ENCODE measurements around the gene FXYD7. TPM values are rescaled to one million over a fixed set of nuclear protein-coding genes. Genes with fewer than 3 reads are reported as not detected.
A peak's percentile ranks its signal among the peaks of the same experiment; 100 is the strongest.
"Not testable (repeated sequence)": the region's sequence is repeated elsewhere in the genome, so short reads cannot be mapped to it uniquely, and the experiment has no call there.

FXYD7 gene
- total RNA-seq, 2 experiments from 2014 or later: 0.77 to 0.93 TPM

DNA sequence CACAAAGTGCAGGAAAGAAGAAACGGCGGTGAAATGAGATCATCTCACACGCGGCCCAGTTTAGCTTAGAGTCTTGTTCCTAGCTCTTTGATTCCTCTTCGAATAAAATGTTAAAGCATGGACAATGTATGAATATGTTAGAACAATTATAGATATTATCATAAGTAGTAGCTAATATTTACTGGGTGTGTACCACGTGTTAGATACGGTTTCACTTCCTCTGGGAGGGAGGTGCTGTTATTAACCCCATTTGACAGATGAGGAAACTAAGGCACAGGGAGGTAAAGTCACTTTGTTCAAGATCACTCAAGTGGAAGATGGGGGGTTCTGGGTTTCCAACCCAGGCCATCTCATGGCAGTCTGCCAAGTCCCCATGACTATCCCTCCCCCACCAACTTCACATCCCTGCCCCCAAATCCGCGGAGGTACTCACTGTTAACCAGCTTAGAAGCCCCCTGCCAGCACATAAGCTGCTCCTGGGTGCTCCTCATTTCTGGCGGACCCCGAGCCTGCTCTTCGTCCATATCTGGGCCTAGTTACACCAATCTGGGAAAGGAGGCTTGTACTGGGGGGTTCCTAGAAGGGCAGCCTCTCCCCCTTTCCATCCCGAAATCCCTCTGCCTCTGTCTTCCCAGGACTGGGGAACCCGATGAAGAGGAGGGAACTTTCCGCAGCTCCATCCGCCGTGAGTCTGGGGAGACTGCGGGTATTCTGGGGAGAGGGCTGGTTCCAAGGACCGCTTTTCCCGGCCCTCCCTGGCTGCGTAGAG, 1.0 kb upstream of the FXYD7 start:
- intact Hi-C loops (cut with micrococcal nuclease): loop anchor here (5.0 kb wide), 2 partner anchors 100 to 125 kb away; partner anchors contain the start of genes HPN and USF2
- Mint-ChIP-seq H3K27me3 (no peaks in the 10 kb centered on the region), H3K36me3 (no peaks in the 10 kb centered on the region), H3K4me1 (ENCODE audit: low read depth) (peaks cover 30% of the 10 kb centered on the region), H3K4me3 (peak overlapping the region; percentile 71), H3K27ac (no peak overlapping the region), H3K9me3 (no peaks in the 10 kb centered on the region)
- CTCF ChIA-PET: interaction anchor here (0.6 to 6.3 kb wide), 35 partner anchors 8 to 407 kb away, joined by 3 to 81 read pairs (median 4); partner anchors contain the start of genes FXYD5 and USF2
- no peak for DNase-seq
- POLR2A ChIA-PET: interaction anchor here (0.6 to 2.5 kb wide), 5 partner anchors 12 to 126 kb away, joined by 3 to 20 read pairs (median 3); partner anchors contain the start of gene FXYD5

GRCh38 chr19:35142606-35143230, 337 bp upstream of the FXYD7 start:
- CTCF ChIA-PET: interaction anchor here (0.6 to 6.3 kb wide), 24 partner anchors 7 to 353 kb away, joined by 3 to 81 read pairs (median 5); partner anchors contain the start of genes FAM187B, FXYD5 and USF2

DNA sequence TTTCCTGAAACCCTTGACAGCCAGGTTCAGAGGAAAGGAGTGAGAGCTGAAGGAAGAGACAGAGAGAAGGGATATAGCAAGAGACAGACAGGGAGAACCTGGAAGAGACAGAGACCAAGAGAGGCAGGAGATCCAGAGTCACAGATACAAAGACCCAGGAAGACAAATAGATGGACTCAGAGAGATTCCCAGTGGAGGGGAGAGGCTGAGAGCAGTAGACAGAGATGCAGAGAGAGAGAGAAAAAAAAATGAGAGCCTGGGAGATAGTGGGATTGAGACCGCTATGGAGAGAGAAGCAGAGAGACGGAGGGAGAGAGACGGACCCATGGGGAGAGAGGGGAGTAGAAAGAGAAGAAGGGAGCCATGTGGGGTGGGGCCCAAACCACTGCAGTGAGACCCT, 763 bp downstream of the FXYD7 start:
- H3K27ac Mint-ChIP-seq: no peak overlapping the region
- no peaks in the 10 kb centered on the region for H3K36me3 Mint-ChIP-seq
- H3K9me3 Mint-ChIP-seq: no peaks in the 10 kb centered on the region
- DNase-seq: no peak
- CTCF ChIA-PET: interaction anchor here (0.8 to 6.3 kb wide), 6 partner anchors 9 to 117 kb away, joined by 3 to 81 read pairs (median 4); partner anchors contain the start of genes FAM187B and FXYD5
- POLR2A ChIA-PET: interaction anchor here (0.5 kb wide), 1 partner anchor 206 kb away, joined by 4 read pairs; no protein-coding TSS in a partner anchor
- H3K4me3 Mint-ChIP-seq: no peak overlapping the region
- H3K4me1 Mint-ChIP-seq (ENCODE audit: low read depth): peaks cover 30% of the 10 kb centered on the region
- intact Hi-C loops (cut with micrococcal nuclease): loop anchor here (5.0 kb wide), 2 partner anchors 102 to 123 kb away; partner anchors contain the start of genes HPN and USF2
- H3K27me3 Mint-ChIP-seq: no peaks in the 10 kb centered on the region

More at GRCh38 chr19:35142606-35143230, 337 bp upstream of the FXYD7 start:
- H3K9me3 Mint-ChIP-seq: no peaks in the 10 kb centered on the region
- no peaks in the 10 kb centered on the region for H3K36me3 Mint-ChIP-seq
- H3K27ac Mint-ChIP-seq: no peak overlapping the region
- peak; percentile 77 for DNase-seq
- H3K27me3 Mint-ChIP-seq: no peaks in the 10 kb centered on the region
- POLR2A ChIA-PET: interaction anchor here (0.6 to 2.5 kb wide), 4 partner anchors 11 to 125 kb away, joined by 3 to 20 read pairs (median 4); partner anchors contain the start of gene FXYD5
- H3K4me1 Mint-ChIP-seq (ENCODE audit: low read depth): peaks cover 30% of the 10 kb centered on the region
- intact Hi-C loops (cut with micrococcal nuclease): loop anchor here (5.0 kb wide), 2 partner anchors 100 to 125 kb away; partner anchors contain the start of genes HPN and USF2
- H3K4me3 Mint-ChIP-seq: peak overlapping the region; percentile 71

DNA sequence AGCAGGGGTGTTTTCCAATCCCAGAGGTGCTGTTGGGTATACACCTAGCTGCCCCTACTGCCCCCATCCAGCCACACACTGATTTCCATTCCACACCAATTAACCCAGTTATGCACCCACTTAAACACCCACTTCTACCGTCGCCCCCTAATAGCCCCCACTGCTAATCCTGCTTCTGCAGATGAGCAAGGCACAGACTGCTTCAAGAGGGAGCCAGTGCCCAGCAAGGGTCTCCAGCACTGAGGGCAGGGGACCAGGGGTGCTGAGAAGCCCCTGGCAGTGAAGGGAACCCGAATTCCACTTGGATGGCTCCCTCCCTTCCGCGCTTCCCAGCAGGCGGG, 1.2 kb downstream of the FXYD7 start:
- Mint-ChIP-seq H3K27me3 (no peaks in the 10 kb centered on the region), H3K36me3 (no peaks in the 10 kb centered on the region), H3K27ac (no peak overlapping the region), H3K4me1 (ENCODE audit: low read depth) (peaks cover 30% of the 10 kb centered on the region), H3K9me3 (no peaks in the 10 kb centered on the region), H3K4me3 (no peak overlapping the region)
- intact Hi-C loops (cut with micrococcal nuclease): loop anchor here (5.0 kb wide), 2 partner anchors 102 to 123 kb away; partner anchors contain the start of genes HPN and USF2
- POLR2A ChIA-PET: no interaction called here
- DNase-seq: no peak
- CTCF ChIA-PET: interaction anchor here (0.8 to 6.3 kb wide), 3 partner anchors 9 to 97 kb away, joined by 4 to 81 read pairs (median 5); partner anchors contain the start of gene FXYD5

GRCh38 chr19:35144600-35145436, 1.8 kb downstream of the FXYD7 start:
- H3K27me3 Mint-ChIP-seq: no peaks in the 10 kb centered on the region
- peaks cover 30% of the 10 kb centered on the region for H3K4me1 Mint-ChIP-seq (ENCODE audit: low read depth)
- ChIA-PET CTCF (interaction anchor here (6.3 kb wide), 1 partner anchor 8 kb away, joined by 81 read pairs; the partner anchor contains the start of gene FXYD5), POLR2A (no interaction called here)
- H3K36me3 Mint-ChIP-seq: no peaks in the 10 kb centered on the region
- H3K9me3 Mint-ChIP-seq: no peaks in the 10 kb centered on the region
- intact Hi-C loops (cut with micrococcal nuclease): loop anchor here (5.0 kb wide), 2 partner anchors 103 to 122 kb away; partner anchors contain the start of genes HPN and USF2
- peak; percentile 35 for DNase-seq
- no peak overlapping the region for H3K4me3 Mint-ChIP-seq
- H3K27ac Mint-ChIP-seq: no peak overlapping the region

- POLR2A ChIA-PET: no interaction called here
- H3K4me3 Mint-ChIP-seq: no peak overlapping the region
Observed at GRCh38 chr19:35146746-35147459, 3.8 kb downstream of the FXYD7 start.

DNA sequence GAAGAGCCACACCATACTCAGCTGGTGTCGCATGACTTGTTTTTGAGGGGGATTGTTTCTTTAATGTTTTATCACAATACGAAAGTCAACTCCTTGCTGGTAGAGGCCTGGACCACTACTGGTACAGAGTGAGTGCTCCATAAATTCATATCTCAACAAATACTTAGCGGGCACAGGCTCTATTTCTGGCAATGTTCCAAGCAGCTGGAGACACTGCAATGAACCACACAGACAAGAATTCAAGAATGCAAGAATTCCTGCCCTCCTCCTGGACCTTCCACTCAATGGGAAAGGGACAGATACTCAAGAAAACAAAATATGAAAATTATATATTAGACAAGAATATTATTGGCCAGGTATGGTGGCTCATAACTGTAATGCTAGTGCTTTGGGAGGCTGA, 6.4 kb downstream of the FXYD7 start:
- intact Hi-C loops (cut with micrococcal nuclease): no loop called here
- Mint-ChIP-seq H3K4me3 (no peak overlapping the region), H3K9me3 (no peaks in the 10 kb centered on the region), H3K27me3 (no peaks in the 10 kb centered on the region), H3K27ac (no peak overlapping the region), H3K36me3 (no peaks in the 10 kb centered on the region), H3K4me1 (ENCODE audit: low read depth) (peaks cover 17% of the 10 kb centered on the region)
- CTCF ChIA-PET: interaction anchor here (1.0 to 1.6 kb wide), 3 partner anchors 8 to 83 kb away, joined by 4 to 6 read pairs (median 6); partner anchors contain the start of gene LGI4
- POLR2A ChIA-PET: no interaction called here
- no peak for DNase-seq

More at GRCh38 chr19:35146746-35147459, 3.8 kb downstream of the FXYD7 start:
- Mint-ChIP-seq H3K27me3 (no peaks in the 10 kb centered on the region), H3K27ac (no peak overlapping the region), H3K9me3 (no peaks in the 10 kb centered on the region), H3K36me3 (no peaks in the 10 kb centered on the region), H3K4me1 (ENCODE audit: low read depth) (peaks cover 20% of the 10 kb centered on the region)
- no peak for DNase-seq
- intact Hi-C loops (cut with micrococcal nuclease): no loop called here
- CTCF ChIA-PET: interaction anchor here (0.7 to 6.3 kb wide), 2 partner anchors 6 to 81 kb away, joined by 3 to 81 read pairs; partner anchors contain the start of gene FXYD5

DNA sequence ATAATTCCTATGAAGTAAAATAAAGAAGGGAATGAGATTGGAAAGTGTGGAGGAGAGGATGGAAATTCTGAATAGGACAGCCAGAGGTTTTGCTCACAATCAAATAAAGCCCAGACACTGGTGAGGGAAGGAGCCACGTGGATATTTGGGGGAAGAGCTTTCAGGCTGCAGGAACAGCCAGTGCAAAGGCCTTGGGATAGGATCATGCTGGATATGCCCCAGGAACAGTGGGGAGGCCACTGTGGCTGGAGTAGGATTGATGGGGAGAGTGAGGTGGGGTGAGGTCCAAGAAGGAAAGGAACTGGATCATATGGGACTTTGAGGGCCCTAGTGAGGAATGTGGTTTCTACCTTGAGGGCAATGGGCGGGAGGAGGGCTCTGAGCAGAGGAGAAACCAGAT, 7.4 kb downstream of the FXYD7 start:
- intact Hi-C loops (cut with micrococcal nuclease): no loop called here
- H3K36me3 Mint-ChIP-seq: peaks cover 10% of the 10 kb centered on the region
- no peak overlapping the region for H3K27ac Mint-ChIP-seq
- H3K4me3 Mint-ChIP-seq: no peak overlapping the region
- no peak for DNase-seq
- ChIA-PET POLR2A (no interaction called here), CTCF (interaction anchor here (1.0 to 1.5 kb wide), 2 partner anchors 9 to 84 kb away, joined by 4 to 6 read pairs; no protein-coding TSS in a partner anchor)
- H3K9me3 Mint-ChIP-seq: no peaks in the 10 kb centered on the region
- H3K4me1 Mint-ChIP-seq (ENCODE audit: low read depth): peaks cover 10% of the 10 kb centered on the region
- H3K27me3 Mint-ChIP-seq: no peaks in the 10 kb centered on the region

DNA sequence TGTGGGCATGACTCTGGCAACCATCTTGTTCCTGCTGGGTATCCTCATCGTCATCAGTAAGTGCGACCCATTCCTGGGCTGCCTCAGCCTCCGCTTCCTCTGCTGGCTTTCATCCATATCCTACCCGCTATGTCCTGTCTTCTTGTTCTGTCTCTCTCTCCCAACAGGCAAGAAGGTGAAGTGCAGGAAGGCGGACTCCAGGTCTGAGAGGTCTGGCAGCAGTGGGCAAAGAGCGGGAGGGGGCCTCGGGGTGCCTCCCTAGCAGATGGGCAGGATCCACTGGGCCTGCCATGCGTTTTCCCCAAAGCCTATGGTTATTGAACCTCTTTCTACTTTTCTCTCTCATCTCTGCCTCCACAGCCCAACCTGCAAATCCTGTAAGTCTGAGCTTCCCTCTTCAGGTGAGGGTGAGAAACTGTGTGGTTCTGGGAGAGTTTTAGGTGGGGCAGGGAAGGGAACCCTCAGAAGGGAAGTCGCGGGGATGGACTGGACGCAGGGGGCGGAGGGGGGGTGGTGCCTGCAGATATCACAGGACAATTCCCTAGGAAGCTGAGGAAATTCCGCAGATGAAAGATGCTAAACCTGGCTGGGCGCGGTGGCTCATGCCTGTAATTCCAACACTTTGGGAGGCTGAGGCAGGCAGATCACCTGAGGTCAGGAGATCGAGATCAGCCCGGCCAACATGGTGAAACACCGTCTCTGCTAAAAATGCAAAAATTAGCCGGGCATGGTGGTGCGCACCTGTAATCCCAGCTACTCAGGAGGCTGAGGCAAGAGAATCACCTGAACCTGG, 8.4 kb downstream of the FXYD7 start:
- POLR2A ChIA-PET: no interaction called here
- CTCF ChIA-PET: interaction anchor here (0.8 to 4.6 kb wide), 2 partner anchors 8 to 41 kb away, joined by 3 to 81 read pairs; partner anchors contain the start of gene FXYD7

GRCh38 chr19:35153129-35153522, 10.1 kb downstream of the FXYD7 start:
- peaks cover 34% of the 10 kb centered on the region for H3K36me3 Mint-ChIP-seq
- intact Hi-C loops (cut with micrococcal nuclease); DNase-seq; H3K27me3 Mint-ChIP-seq; H3K9me3 Mint-ChIP-seq: not testable (repeated sequence)
- POLR2A ChIA-PET: interaction anchor here (0.8 to 2.4 kb wide), 3 partner anchors 11 to 83 kb away, joined by 3 to 20 read pairs (median 5); no protein-coding TSS in a partner anchor
- H3K4me3 Mint-ChIP-seq: peak overlapping the region; percentile 98
- H3K27ac Mint-ChIP-seq: peak overlapping the region; percentile 55
- CTCF ChIA-PET: interaction anchor here (0.7 to 4.6 kb wide), 9 partner anchors 9 to 109 kb away, joined by 3 to 81 read pairs (median 6); partner anchors contain the start of genes FXYD7 and LGI4
- H3K4me1 Mint-ChIP-seq (ENCODE audit: low read depth): peaks cover 34% of the 10 kb centered on the region

More for the DNA sequence above, 8.4 kb downstream of the FXYD7 start:
- intact Hi-C loops (cut with micrococcal nuclease): no loop called here
- Mint-ChIP-seq H3K27me3 (no peaks in the 10 kb centered on the region), H3K36me3 (peaks cover 20% of the 10 kb centered on the region), H3K4me3 (no peak overlapping the region), H3K9me3 (no peaks in the 10 kb centered on the region), H3K4me1 (ENCODE audit: low read depth) (peaks cover 18% of the 10 kb centered on the region), H3K27ac (no peak overlapping the region)
- DNase-seq: no peak
